ENCODE measurements around the gene VOPP1.

GRCh38 chr7:55591282-55591931 lies 19.1 kb upstream of the VOPP1 start:
- TF ChIP-seq POLR2AphosphoS5 (IDR thresholded peaks at IDR 0.05; ENCODE audit: low read depth, low read length) = no peak
- TF ChIP-seq POLR2A (IDR thresholded peaks at IDR 0.05; ENCODE audit: low read depth, low read length) = no peak
- no peak for TF ChIP-seq TAF1 (IDR thresholded peaks at IDR 0.05; ENCODE audit: low read depth, low read length)
- no peak for TF ChIP-seq SPI1 (IDR thresholded peaks at IDR 0.05; ENCODE audit: low read depth, low read length)
- TF ChIP-seq PAX5 (IDR thresholded peaks at IDR 0.05; ENCODE audit: insufficient read depth, low read length, severe bottlenecking) = no peak
- no peak for TF ChIP-seq POU2F2 (IDR thresholded peaks at IDR 0.05; ENCODE audit: low read depth, low read length)
